GM18858 (cell line): ENCODE data around the gene UFSP1.
"Not testable (repeated sequence)": the region's sequence is repeated elsewhere in the genome, so short reads cannot be mapped to it uniquely, and the experiment has no call there.

ENCODE experiments used
- ATAC-seq: cut with Tn5 transposase; IDR thresholded peaks from one replicate; pipeline ENCODE4 v1.9.1; 2021; ENCODE audit not compliant: unreplicated experiment

The UFSP1 gene

DNA sequence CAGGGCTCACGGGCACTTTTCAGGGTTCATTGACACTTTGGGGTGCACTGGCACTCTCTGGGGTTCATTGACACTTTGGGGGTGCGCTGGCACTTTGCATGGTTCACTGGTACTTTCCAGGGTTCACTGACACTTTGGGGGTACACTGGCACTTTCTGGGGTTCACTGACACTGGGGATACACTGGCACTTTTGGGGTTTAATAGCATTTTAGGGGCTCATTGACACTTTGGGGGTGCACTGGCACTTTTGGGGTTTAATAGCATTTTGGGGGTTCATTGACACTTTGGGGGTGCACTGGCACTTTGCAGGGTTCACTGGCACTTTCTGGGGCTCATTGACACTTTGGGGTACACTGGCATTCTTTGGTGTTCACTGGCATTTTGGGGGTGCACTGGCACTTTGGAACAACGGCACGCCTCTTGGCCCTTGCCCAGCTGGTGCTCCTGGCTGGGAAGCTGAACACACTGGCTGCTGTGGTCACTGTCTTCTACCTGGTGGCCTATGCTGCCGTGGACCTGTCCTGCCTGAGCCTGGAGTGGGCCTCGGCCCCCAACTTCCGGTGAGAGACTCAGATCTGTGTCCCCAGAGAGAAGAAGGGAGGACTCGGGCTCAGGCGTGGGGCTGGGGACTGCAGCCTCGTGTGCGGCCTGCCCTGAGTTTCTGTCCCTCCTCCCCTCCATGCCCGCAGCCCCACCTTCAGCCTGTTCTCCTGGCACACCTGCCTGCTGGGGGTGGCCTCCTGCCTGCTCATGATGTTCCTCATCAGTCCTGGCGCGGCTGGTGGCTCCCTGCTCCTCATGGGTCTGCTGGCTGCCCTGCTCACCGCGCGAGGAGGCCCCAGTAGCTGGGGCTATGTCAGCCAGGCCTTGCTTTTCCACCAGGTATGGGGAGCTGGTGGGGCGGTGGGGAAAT lies 28.6 kb downstream of the UFSP1 start:
- ATAC-seq, result no peak

DNA sequence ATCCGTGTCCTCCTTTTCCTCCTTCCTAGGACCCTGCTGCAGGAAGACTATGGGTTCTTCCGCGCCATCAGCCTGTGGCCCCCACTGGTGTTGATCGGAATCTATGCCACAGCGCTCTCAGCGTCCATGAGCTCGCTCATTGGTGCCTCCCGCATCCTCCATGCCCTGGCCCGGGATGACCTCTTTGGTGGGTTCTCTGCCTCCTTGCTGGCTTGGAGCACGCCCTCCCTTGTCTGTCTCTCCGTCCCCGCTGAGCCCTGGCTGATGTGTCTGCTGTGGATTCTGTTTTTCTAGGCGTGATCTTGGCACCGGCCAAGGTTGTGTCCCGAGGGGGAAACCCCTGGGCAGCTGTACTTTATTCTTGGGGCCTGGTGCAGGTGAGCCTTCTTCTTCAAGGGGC lies 29.7 kb downstream of the UFSP1 start:
- no peak for ATAC-seq

DNA sequence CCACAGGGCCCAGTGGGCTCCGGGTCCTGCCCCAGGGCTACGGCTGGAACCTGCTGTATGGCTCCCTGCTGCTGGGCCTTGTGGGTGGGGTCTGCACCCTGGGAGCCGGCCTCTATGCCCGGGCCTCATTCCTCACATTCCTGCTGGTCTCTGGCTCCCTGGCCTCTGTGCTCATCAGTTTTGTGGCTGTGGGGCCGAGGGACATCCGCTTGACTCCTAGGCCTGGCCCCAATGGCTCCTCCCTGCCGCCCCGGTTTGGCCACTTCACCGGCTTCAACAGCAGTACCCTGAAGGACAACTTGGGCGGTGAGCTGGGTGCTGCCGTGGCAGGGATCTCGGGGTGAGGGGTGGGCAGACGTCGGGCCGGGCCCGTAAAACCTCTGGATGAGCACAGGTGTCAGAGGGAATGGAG lies 32.6 kb downstream of the UFSP1 start:
- no peak for ATAC-seq

DNA sequence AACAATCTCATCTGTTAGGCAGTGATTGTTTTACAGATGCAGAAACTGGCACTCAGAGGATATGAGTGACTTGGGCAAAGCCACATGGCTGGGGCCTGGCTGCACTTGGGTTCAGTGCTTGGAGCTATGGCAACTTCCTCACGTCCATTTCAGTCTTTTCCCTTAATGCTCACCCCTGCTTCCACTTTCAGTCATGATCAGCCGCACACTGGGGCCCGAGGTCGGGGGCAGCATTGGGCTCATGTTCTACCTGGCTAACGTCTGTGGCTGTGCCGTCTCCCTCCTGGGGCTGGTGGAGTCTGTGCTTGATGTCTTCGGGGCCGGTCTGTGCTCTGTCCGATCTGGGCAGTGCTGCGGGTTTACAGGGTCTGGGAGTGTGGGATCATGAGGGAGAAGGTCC lies 34.0 kb downstream of the UFSP1 start:
- no peak for ATAC-seq

DNA sequence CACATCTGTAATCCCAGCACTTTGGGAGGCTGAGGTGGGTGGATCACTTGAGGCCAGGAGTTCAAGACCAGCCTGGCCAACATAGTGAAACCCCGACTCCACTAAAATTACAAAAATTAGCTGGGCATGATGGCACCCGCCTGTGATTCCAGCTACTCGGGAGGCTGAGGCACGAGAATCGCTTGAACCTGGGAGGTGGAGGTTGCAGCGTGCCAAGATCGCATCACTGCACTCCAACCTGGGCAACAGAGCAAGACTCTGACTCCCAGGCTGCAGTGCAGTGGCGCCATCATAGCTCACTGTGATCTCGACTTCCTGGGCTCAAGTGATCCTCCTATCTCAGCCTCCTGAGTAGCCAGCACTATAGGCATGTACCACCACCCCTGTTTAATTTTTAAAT lies 34.6 kb downstream of the UFSP1 start:
- ATAC-seq, result not testable (repeated sequence)

DNA sequence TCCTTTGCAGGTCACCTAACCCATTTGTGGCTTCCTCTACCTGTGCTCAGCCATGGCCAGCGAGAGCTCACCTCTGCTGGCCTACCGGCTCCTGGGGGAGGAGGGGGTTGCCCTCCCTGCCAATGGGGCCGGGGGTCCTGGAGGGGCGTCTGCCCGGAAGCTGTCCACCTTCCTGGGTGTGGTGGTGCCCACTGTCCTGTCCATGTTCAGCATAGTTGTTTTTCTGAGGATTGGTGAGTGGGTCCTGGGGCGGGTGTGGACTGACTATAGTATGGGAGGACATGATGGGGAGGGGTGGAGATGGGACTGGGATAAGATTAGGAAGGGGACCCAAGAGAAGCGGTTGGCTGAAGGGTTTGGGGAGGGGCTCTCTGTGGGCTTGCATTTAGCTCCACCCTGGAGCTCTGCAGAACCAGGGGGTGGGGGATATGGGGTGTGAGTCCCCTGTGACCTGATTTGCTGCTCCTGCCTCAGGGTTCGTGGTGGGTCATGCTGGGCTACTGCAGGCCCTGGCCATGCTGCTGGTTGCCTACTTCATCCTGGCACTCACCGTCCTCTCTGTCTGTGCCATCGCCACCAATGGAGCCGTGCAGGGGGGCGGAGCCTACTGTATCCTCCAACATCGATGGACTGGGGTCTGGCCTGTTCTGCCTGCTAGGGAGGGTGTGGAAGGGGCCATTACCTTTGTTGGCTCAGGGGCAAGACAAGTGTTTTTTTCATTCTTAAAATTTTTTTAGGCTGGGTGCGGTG lies 35.2 kb downstream of the UFSP1 start:
- ATAC-seq, result no peak

DNA sequence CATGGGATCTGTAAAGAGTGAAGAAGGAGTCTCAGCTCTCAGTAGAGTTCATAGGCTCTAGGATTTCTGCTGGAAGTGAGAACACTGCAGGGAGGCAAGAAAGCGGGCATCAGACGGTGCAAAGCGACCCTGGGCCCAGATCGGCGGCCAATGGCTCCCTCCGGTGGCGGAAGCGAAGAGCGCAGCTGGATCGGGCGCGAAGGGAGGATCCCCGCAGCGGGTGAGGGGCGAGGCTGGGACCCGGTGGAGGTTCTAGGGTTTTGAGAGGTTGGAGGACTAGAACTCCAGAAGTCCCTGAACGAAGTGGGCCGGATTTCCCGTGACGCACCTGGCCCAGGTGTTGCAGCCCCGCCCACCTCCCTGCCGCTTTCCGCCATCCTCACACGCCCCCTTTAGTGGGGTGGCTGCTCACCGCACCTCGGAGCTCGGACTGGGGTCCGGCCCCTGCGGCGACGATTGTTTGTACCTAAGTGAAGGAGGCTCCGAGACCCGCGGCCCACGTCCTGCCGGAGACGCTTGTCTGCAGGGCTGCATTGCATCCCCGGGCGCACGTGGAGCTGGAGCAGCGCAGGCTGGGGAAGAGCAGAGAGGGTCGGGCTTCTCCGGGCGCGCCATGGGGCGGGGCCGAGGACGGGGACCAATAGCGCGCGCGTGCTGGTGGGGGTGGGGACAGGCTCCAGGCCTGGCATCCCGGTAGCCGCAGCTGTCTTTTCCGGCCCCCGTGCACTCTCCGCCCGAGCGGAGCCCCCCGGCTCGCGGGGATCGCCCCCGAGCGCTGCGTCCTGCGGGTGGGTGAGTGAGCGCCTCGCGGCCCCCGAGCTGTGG lies 37.3 kb downstream of the UFSP1 start, which contains the start of gene SLC12A9:
SLC12A9 (plus strand) TSS at position 666 of the 825 bp plus-strand sequence. CDS start 1,485 bp downstream, outside the sequence.
- ATAC-seq, result peak; percentile 61

DNA sequence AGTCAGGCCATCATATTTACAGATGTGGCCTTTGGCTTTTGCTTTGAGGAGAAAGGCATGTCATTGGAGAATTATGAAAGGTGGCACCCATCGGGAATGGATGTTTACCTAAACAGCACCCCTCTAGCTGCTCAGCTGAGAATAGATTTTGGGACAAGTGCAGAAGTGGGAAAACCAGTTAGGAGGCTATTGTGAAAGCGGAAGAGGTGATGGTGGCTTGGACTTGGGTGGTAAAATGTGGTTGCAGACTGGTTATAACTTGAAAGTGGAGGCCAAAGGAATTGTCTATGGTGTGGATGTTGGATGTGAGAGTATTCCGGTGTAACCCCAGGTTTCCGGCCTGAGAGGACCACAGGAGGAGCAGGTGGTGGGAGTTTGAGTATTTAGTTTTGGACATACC lies 42.2 kb downstream of the UFSP1 start:
- no peak for ATAC-seq

DNA sequence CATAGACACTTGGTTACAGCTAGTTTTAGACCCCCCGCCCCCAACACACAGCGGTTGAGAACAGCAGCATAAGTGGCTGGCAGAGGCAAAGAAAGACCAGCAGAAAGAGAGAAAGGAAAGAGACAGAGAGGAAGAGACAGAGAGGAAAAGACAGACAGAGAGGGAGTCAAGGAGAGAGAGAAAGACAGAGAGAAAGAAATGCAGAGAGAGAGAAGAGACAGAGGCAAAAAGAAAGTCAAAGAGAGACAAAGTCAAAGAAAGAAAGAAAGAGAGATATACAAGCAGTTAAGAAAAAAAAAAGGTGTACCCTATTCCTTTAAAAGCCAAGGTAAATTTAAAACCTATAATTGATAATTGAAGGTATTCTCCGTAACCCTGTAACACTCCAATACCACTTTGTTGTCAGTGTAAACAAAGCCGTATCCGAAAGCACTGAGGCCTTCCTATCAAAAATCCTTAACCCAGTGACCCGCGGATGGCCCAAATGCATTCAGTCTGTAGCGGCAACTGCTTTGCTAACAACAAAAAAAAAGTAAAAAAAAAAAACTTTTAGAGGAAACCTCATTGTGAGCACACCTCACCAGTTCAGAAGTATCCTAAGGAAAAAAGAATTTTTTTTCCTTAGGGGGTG lies 48.9 kb downstream of the UFSP1 start:
- ATAC-seq, result no peak

DNA sequence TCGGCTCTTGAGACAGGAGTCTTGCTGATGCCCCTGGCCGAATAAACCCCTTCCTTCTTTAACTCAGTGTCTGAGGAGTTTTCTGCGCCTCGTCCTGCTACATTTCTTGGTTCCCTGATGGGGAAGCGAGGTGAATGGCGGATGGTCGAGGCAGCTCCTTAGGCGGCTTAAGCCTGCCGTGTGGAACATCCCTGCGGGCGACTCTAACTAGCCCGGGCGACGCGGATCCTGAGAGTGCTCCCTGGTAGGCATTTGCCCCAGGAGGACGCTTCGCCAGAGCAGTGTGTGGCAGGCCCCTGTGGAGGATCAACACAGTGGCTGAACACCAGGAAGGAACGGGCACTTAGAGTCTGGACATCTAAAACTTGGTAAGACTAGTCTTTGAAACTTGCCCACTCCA lies 50.2 kb downstream of the UFSP1 start:
- no peak for ATAC-seq
